Neural cell (in vitro differentiated cells): ENCODE measurements around the gene FOXF1. TPM values are rescaled to one million over a fixed set of nuclear protein-coding genes. Genes with fewer than 3 reads are reported as not detected.
A peak's percentile ranks its signal among the peaks of the same experiment; 100 is the strongest.

ENCODE experiments used
- H2AFZ ChIP-seq: fragments of 200-600, 300-800 bp; sonication (generic), shearing (Covaris generic); 2 replicates; pipeline ENCODE4 v1.6.0; 2014; ENCODE audit warnings: low read depth, mild to moderate bottlenecking, antibody characterized with exemption, low read length, moderate library complexity
- H3F3A ChIP-seq: fragments of 200-600 bp; shearing (Covaris generic); 2 replicates; pipeline ENCODE4 v1.6.1; 2016; ENCODE audit warnings: mild to moderate bottlenecking, moderate library complexity, mixed read lengths, antibody characterized with exemption, low read length; ENCODE audit not compliant: insufficient read depth, poor library complexity, severe bottlenecking
- H3K27ac ChIP-seq: fragments of 200-600, 300-800 bp; sonication (generic), shearing (Covaris generic); 2 replicates; pipeline ENCODE4 v1.5.1; 2014; ENCODE audit warnings: mild to moderate bottlenecking, low read length, moderate library complexity
- H3K27me3 ChIP-seq: fragments of 300-800, 200-600 bp; sonication (generic), shearing (Covaris generic); 2 replicates; pipeline ENCODE4 v1.6.0; 2014; ENCODE audit warnings: mild to moderate bottlenecking, low read depth, low read length, moderate library complexity; ENCODE audit not compliant: insufficient read depth
- H3K36me3 ChIP-seq: fragments of 300-800, 200-600 bp; sonication (generic), shearing (Covaris generic); 2 replicates; pipeline ENCODE4 v1.5.1; 2014; ENCODE audit warnings: mild to moderate bottlenecking, antibody characterized with exemption, low read length, moderate library complexity; ENCODE audit not compliant: insufficient read depth
- H3K4me2 ChIP-seq: fragments of 300-800, 200-600 bp; sonication (generic), shearing (Covaris generic); 2 replicates; pipeline ENCODE4 v1.6.0; 2014; ENCODE audit warnings: mild to moderate bottlenecking, low read length
- H3K4me3 ChIP-seq: fragments of 300-800, 200-600 bp; sonication (generic), shearing (Covaris generic); 2 replicates; pipeline ENCODE4 v1.5.1; 2014; ENCODE audit warnings: mild to moderate bottlenecking, low read length, moderate library complexity
- H3K79me2 ChIP-seq: fragments of 200-600 bp; shearing (Covaris generic); replicated peaks from 2 replicates; pipeline ENCODE4 v1.6.0; 2014; ENCODE audit warnings: mild to moderate bottlenecking, low read length, moderate library complexity; ENCODE audit not compliant: insufficient read depth
- H3K9ac ChIP-seq: fragments of 300-800, 200-600 bp; sonication (generic), shearing (Covaris generic); 2 replicates; pipeline ENCODE4 v1.6.1; 2016; ENCODE audit warnings: mild to moderate bottlenecking, low read length, mixed read lengths
- H3K9me2 ChIP-seq: fragments of 200-600 bp; shearing (Covaris generic); 2 replicates; pipeline ENCODE4 v1.6.1; 2016; ENCODE audit warnings: mild to moderate bottlenecking, low read length, mixed read lengths; ENCODE audit not compliant: insufficient read depth
- H3K9me3 ChIP-seq: fragments of 200-600, 300-800 bp; sonication (generic), shearing (Covaris generic); 2 replicates; pipeline ENCODE4 v1.6.1; 2016; ENCODE audit warnings: mild to moderate bottlenecking, mixed run types, low read length, moderate library complexity, mixed read lengths
- H4K20me1 ChIP-seq: fragments of 200-600 bp; shearing (Covaris generic); 2 replicates; pipeline ENCODE4 v1.6.1; 2016; ENCODE audit warnings: mild to moderate bottlenecking, mixed run types; ENCODE audit not compliant: insufficient read depth
- EP300 ChIP-seq: fragments of 450-650 bp; conservative IDR thresholded peaks from 2 replicates; pipeline ENCODE4 v1.6.1; 2014; ENCODE audit warnings: antibody characterized with exemption, mild to moderate bottlenecking, moderate library complexity; ENCODE audit not compliant: poor library complexity, severe bottlenecking
- EZH2 ChIP-seq: fragments of 200-600, 300-800 bp; shearing (Covaris generic), sonication (generic); IDR thresholded peaks from 2 replicates; pipeline ENCODE4 v1.6.1; 2014; ENCODE audit warnings: antibody characterized with exemption, low read length, borderline replicate concordance, mild to moderate bottlenecking; ENCODE audit not compliant: insufficient read depth, poor library complexity, severe bottlenecking
- MXI1 ChIP-seq: fragments of 450-650 bp; conservative IDR thresholded peaks from 2 replicates; pipeline ENCODE4 v1.6.1; 2014; ENCODE audit warnings: antibody characterized with exemption, mild to moderate bottlenecking; ENCODE audit not compliant: poor library complexity, severe bottlenecking
- POLR2AphosphoS5 ChIP-seq: IDR thresholded peaks from 2 replicates; pipeline ENCODE4 v1.6.1; 2012
- RAD21 ChIP-seq: fragments of 450-650 bp; conservative IDR thresholded peaks from 2 replicates; pipeline ENCODE4 v1.6.1; 2014; ENCODE audit warnings: antibody characterized with exemption, mild to moderate bottlenecking, moderate library complexity
- SMC3 ChIP-seq: fragments of 450-650 bp; conservative IDR thresholded peaks from 2 replicates; pipeline ENCODE4 v1.6.1; 2014; ENCODE audit warnings: antibody characterized with exemption, mild to moderate bottlenecking, moderate library complexity; ENCODE audit not compliant: poor library complexity
- TAF1 ChIP-seq: IDR thresholded peaks from 2 replicates; pipeline ENCODE4 v1.6.1; 2012; ENCODE audit warnings: low read depth
- polyA plus RNA-seq: library from polyadenylated mRNA; depleted of rRNA; stranded (reverse); fragments of >200 nt; gene quantifications from 2 replicates; pipeline ENCODE4 v1.2.3, GENCODE V29; 2014
- TF ChIP-seq, protein P1 (sequence below): IDR thresholded peaks from 2 replicates; pipeline ENCODE4 v1.6.1; 2012; ENCODE audit warnings: borderline replicate concordance
- TF ChIP-seq, protein P2 (sequence below): fragments of 450-650 bp; IDR thresholded peaks from 2 replicates; pipeline ENCODE4 v1.5.1; 2014; ENCODE audit warnings: antibody characterized with exemption, mild to moderate bottlenecking, moderate library complexity; ENCODE audit not compliant: poor library complexity, severe bottlenecking

FOXF1 gene
- polyA plus RNA-seq, 1 donor from 2014 or later: not detected

DNA sequence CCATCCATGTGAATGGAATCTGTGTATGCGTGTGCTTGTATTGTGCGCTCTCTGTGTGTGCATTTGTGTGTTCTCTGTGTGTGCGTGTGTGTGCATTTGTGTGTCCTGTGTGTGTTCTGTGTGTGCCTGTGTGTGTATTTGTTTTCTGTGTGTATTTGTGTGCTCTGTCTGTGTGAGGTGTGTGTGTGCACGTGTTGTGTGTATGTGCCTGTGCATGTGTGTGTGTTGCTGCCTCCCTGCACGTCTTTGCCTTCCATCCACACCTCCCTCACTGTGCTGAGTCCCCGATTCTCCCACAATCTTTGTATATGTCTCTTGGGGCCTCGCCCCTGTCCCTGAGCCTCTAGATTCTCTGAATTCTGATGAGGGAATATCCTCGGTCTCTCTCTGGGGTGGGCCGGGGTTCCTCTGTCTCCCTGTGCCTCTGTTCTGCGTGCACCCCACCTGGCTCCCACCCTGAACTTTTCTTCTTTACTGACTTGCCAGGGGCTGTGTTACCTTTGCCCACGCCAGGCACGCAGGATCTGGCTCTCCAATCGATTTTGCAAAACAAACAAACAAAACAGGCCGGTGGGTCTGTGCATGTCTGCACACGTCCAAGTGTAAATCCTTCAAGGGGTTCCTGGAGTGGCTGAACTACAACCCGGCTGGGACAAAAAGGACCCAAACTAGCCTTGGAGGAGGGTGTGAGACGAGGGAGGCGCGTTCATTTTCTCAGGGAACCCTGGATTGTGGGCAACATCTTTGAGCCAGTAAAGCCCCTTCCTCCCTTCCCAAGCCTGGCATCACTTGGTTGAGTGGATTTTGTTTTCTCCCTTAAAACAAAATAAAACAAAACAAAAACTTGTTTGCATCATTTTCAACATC lies 8.1 kb upstream of the FOXF1 start:
- Histone ChIP-seq H3F3A (no peaks in the 10 kb centered on the region), H3K36me3 (no peaks in the 10 kb centered on the region), H3K9me3 (no peaks in the 10 kb centered on the region), H3K9ac (no peak overlapping the region), H3K9me2 (no peaks in the 10 kb centered on the region), H2AFZ (no peak overlapping the region), H4K20me1 (no peaks in the 10 kb centered on the region), H3K27me3 (peaks cover 98% of the 10 kb centered on the region), H3K4me3 (no peak overlapping the region), H3K79me2 (no peaks in the 10 kb centered on the region), H3K4me2 (no peak overlapping the region), H3K27ac (no peak overlapping the region)
- TF ChIP-seq RAD21 (no peak), MXI1 (no peak), POLR2AphosphoS5 (no peak), SMC3 (no peak), EZH2 (no peak), TAF1 (no peak), EP300 (no peak)
- TF ChIP-seq, protein P1, sequence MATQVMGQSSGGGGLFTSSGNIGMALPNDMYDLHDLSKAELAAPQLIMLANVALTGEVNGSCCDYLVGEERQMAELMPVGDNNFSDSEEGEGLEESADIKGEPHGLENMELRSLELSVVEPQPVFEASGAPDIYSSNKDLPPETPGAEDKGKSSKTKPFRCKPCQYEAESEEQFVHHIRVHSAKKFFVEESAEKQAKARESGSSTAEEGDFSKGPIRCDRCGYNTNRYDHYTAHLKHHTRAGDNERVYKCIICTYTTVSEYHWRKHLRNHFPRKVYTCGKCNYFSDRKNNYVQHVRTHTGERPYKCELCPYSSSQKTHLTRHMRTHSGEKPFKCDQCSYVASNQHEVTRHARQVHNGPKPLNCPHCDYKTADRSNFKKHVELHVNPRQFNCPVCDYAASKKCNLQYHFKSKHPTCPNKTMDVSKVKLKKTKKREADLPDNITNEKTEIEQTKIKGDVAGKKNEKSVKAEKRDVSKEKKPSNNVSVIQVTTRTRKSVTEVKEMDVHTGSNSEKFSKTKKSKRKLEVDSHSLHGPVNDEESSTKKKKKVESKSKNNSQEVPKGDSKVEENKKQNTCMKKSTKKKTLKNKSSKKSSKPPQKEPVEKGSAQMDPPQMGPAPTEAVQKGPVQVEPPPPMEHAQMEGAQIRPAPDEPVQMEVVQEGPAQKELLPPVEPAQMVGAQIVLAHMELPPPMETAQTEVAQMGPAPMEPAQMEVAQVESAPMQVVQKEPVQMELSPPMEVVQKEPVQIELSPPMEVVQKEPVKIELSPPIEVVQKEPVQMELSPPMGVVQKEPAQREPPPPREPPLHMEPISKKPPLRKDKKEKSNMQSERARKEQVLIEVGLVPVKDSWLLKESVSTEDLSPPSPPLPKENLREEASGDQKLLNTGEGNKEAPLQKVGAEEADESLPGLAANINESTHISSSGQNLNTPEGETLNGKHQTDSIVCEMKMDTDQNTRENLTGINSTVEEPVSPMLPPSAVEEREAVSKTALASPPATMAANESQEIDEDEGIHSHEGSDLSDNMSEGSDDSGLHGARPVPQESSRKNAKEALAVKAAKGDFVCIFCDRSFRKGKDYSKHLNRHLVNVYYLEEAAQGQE: no peak
- TF ChIP-seq, protein P2, sequence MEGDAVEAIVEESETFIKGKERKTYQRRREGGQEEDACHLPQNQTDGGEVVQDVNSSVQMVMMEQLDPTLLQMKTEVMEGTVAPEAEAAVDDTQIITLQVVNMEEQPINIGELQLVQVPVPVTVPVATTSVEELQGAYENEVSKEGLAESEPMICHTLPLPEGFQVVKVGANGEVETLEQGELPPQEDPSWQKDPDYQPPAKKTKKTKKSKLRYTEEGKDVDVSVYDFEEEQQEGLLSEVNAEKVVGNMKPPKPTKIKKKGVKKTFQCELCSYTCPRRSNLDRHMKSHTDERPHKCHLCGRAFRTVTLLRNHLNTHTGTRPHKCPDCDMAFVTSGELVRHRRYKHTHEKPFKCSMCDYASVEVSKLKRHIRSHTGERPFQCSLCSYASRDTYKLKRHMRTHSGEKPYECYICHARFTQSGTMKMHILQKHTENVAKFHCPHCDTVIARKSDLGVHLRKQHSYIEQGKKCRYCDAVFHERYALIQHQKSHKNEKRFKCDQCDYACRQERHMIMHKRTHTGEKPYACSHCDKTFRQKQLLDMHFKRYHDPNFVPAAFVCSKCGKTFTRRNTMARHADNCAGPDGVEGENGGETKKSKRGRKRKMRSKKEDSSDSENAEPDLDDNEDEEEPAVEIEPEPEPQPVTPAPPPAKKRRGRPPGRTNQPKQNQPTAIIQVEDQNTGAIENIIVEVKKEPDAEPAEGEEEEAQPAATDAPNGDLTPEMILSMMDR: no peak

DNA sequence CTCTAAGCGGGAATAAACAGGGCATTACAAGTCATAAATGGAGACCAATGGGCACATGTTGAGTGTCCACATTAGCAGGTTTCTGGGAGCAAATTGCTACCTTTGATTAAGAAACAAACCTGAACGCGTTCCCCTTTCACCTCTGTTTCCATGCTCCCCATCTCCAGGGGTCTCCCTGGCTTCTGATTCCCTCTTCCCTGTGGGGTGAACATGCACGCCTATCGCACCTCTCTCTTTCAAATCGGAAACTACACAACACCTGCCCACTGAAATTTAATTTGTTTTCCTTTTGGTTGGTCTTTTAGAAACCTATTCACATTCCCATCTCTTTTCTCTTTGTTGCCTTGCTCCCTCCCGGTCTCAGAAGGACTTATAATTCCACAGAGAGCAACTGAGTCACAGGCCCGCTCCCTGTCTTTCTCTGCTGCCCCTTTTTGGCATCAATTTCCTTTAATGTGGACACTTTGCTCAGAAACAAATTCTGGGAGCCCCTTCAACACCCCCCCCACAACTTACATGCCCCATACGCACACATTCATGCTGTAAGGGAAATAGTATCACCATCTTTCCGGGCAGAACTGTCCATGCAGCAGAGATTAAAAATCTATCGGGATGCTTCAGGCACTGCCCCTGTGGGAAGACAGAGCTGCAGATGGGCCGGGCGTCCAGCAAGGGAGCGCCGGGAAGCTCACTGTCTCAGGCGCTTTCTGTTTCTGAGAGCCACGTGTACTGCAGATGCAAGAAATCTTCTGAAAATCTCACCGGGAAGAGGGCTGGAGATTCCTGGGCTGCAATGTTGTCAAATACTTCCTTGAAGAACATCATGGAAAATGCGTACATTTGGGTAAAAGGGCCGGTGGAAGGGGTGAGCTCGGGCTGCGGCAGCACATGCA lies 7.2 kb upstream of the FOXF1 start:
- H3K9me3 ChIP-seq: no peaks in the 10 kb centered on the region
- H3K4me3 ChIP-seq: no peak overlapping the region
- peaks cover 98% of the 10 kb centered on the region for H3K27me3 ChIP-seq
- H3F3A ChIP-seq: no peaks in the 10 kb centered on the region
- no peaks in the 10 kb centered on the region for H3K79me2 ChIP-seq
- no peak overlapping the region for H3K27ac ChIP-seq
- no peak overlapping the region for H2AFZ ChIP-seq
- H3K36me3 ChIP-seq: no peaks in the 10 kb centered on the region
- no peaks in the 10 kb centered on the region for H3K9me2 ChIP-seq
- H3K4me2 ChIP-seq: no peak overlapping the region
- H3K9ac ChIP-seq: no peak overlapping the region
- H4K20me1 ChIP-seq: no peaks in the 10 kb centered on the region
- TF ChIP-seq POLR2AphosphoS5 (peak; percentile 15), TAF1 (no peak)
